ENCODE data around the gene ZC3H7A.
"Not testable (repeated sequence)": the region's sequence is repeated elsewhere in the genome, so short reads cannot be mapped to it uniquely, and the experiment has no call there.

The ZC3H7A gene

GRCh38 chr16:11825520-11826165, 28.6 kb upstream of the ZC3H7A start:
- not testable (repeated sequence) for DNase-seq (ENCODE audit: low read depth, low spot score); H3K9me3 ChIP-seq (ENCODE audit: control insufficient read depth, insufficient read depth, low read length); H3K4me1 ChIP-seq (ENCODE audit: control insufficient read depth, insufficient read depth, low read length); H3K27ac ChIP-seq (ENCODE audit: low read length); H3K36me3 ChIP-seq (ENCODE audit: control insufficient read depth, insufficient read depth, low read length); H3K4me3 ChIP-seq (ENCODE audit: low read length); H3K27me3 ChIP-seq (ENCODE audit: control insufficient read depth, insufficient read depth, low read length)
- WGBS (ENCODE audit: insufficient coverage, insufficient read length), result no CpG with 5 or more reads among the region's 13 CpGs

GRCh38 chr16:11824362-11824761, 27.3 kb upstream of the ZC3H7A start:
- no peak overlapping the region for H3K4me3 ChIP-seq (ENCODE audit: low read length)
- WGBS (ENCODE audit: insufficient coverage, insufficient read length), result no CpG with 5 or more reads among the region's 5 CpGs
- no peak for DNase-seq (ENCODE audit: low read depth, low spot score)
- H3K36me3 ChIP-seq (ENCODE audit: control insufficient read depth, insufficient read depth, low read length), result no peaks in the 10 kb centered on the region
- no peaks in the 10 kb centered on the region for H3K4me1 ChIP-seq (ENCODE audit: control insufficient read depth, insufficient read depth, low read length)
- no peaks in the 10 kb centered on the region for H3K9me3 ChIP-seq (ENCODE audit: control insufficient read depth, insufficient read depth, low read length)
- no peak overlapping the region for H3K27ac ChIP-seq (ENCODE audit: low read length)
- H3K27me3 ChIP-seq (ENCODE audit: control insufficient read depth, insufficient read depth, low read length), result no peaks in the 10 kb centered on the region

DNA sequence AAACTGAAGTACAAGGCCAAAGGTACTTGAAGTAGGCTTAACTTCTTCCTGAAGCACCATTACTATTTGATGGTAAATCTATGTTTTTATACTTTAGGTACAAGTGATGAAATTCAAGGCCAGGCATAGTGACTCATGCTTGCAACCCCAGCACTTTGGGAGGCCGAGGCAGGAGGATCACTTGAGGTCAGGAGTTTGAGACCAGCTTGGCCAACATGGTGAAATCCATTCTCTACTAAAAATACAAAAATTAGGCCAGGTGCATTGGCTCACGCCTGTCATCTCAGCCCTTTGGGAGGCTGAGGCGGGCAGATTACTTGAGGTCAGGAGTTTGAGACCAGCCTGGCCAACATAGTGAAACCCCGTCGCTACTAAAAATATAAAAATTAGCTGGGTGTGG, 26.6 kb upstream of the ZC3H7A start:
- H3K27me3 ChIP-seq (ENCODE audit: control insufficient read depth, insufficient read depth, low read length); H3K4me1 ChIP-seq (ENCODE audit: control insufficient read depth, insufficient read depth, low read length); H3K4me3 ChIP-seq (ENCODE audit: low read length); H3K36me3 ChIP-seq (ENCODE audit: control insufficient read depth, insufficient read depth, low read length); H3K27ac ChIP-seq (ENCODE audit: low read length); DNase-seq (ENCODE audit: low read depth, low spot score); H3K9me3 ChIP-seq (ENCODE audit: control insufficient read depth, insufficient read depth, low read length): not testable (repeated sequence)
- no CpG with 5 or more reads among the region's 5 CpGs for WGBS (ENCODE audit: insufficient coverage, insufficient read length)

DNA sequence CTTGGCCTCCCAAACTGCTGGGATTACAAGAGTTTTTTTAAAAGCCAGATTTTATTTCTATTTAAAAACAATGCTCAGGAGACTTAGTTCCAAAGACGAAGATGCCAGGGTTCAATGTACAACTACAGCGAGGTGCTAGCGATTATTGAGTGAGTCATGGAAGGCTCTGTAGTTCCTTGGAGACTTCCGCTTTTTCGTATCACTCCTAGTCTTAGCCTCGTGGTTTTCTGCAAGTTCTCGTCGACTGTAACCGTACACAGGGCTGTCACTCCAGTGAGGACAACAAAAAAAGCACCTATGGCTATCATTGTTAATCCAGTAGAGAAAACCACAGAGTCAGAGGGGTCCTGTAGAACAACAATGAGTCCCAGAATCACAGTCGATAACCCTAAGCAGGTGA, 22.7 kb upstream of the ZC3H7A start:
- no peak for DNase-seq (ENCODE audit: low read depth, low spot score)
- Histone ChIP-seq H3K36me3 (ENCODE audit: control insufficient read depth, insufficient read depth, low read length) (no peaks in the 10 kb centered on the region), H3K9me3 (ENCODE audit: control insufficient read depth, insufficient read depth, low read length) (no peaks in the 10 kb centered on the region), H3K27me3 (ENCODE audit: control insufficient read depth, insufficient read depth, low read length) (no peaks in the 10 kb centered on the region), H3K4me1 (ENCODE audit: control insufficient read depth, insufficient read depth, low read length) (no peaks in the 10 kb centered on the region), H3K4me3 (ENCODE audit: low read length) (no peak overlapping the region), H3K27ac (ENCODE audit: low read length) (no peak overlapping the region)
- WGBS (ENCODE audit: insufficient coverage, insufficient read length), result no CpG with 5 or more reads among the region's 10 CpGs

GRCh38 chr16:11818970-11819369, 21.9 kb upstream of the ZC3H7A start:
- not testable (repeated sequence) for H3K27me3 ChIP-seq (ENCODE audit: control insufficient read depth, insufficient read depth, low read length); H3K4me3 ChIP-seq (ENCODE audit: low read length); H3K36me3 ChIP-seq (ENCODE audit: control insufficient read depth, insufficient read depth, low read length); DNase-seq (ENCODE audit: low read depth, low spot score); H3K9me3 ChIP-seq (ENCODE audit: control insufficient read depth, insufficient read depth, low read length); H3K4me1 ChIP-seq (ENCODE audit: control insufficient read depth, insufficient read depth, low read length); H3K27ac ChIP-seq (ENCODE audit: low read length)
- WGBS (ENCODE audit: insufficient coverage, insufficient read length), result no CpG with 5 or more reads among the region's 13 CpGs

GRCh38 chr16:11816123-11816522, 19.1 kb upstream of the ZC3H7A start:
- Histone ChIP-seq H3K4me3 (ENCODE audit: low read length) (no peak overlapping the region), H3K4me1 (ENCODE audit: control insufficient read depth, insufficient read depth, low read length) (no peaks in the 10 kb centered on the region), H3K27me3 (ENCODE audit: control insufficient read depth, insufficient read depth, low read length) (no peaks in the 10 kb centered on the region), H3K27ac (ENCODE audit: low read length) (no peak overlapping the region), H3K9me3 (ENCODE audit: control insufficient read depth, insufficient read depth, low read length) (no peaks in the 10 kb centered on the region), H3K36me3 (ENCODE audit: control insufficient read depth, insufficient read depth, low read length) (no peaks in the 10 kb centered on the region)
- no CpG with 5 or more reads among the region's 5 CpGs for WGBS (ENCODE audit: insufficient coverage, insufficient read length)
- no peak for DNase-seq (ENCODE audit: low read depth, low spot score)

GRCh38 chr16:11814800-11815199, 17.7 kb upstream of the ZC3H7A start:
- H3K27ac ChIP-seq (ENCODE audit: low read length); H3K36me3 ChIP-seq (ENCODE audit: control insufficient read depth, insufficient read depth, low read length); H3K9me3 ChIP-seq (ENCODE audit: control insufficient read depth, insufficient read depth, low read length); H3K4me1 ChIP-seq (ENCODE audit: control insufficient read depth, insufficient read depth, low read length); H3K27me3 ChIP-seq (ENCODE audit: control insufficient read depth, insufficient read depth, low read length); H3K4me3 ChIP-seq (ENCODE audit: low read length); DNase-seq (ENCODE audit: low read depth, low spot score): not testable (repeated sequence)
- no CpG with 5 or more reads among the region's 4 CpGs for WGBS (ENCODE audit: insufficient coverage, insufficient read length)

DNA sequence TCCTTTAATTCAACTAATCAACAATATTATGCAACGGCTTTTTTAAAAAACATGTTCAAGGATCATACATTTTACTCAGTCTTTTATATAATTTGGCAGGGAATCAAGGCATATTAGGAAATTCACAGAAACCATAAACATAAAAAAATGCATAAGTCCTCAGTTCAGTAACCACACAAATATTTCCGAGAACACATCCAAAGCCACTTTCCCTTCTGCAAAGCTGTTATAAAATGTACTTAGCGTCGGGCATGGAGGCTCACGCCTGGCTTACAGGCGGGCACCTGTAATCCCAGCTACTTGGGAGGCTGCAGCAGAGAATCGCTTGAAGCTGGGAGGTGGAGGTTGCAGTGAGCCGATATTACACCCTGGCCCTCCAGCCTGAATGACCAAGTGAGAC, 9.7 kb upstream of the ZC3H7A start:
- no peak overlapping the region for H3K27ac ChIP-seq (ENCODE audit: low read length)
- no CpG with 5 or more reads among the region's 8 CpGs for WGBS (ENCODE audit: insufficient coverage, insufficient read length)

GRCh38 chr16:11805556-11805955, 8.5 kb upstream of the ZC3H7A start:
- Histone ChIP-seq H3K27ac (ENCODE audit: low read length) (no peak overlapping the region), H3K4me1 (ENCODE audit: control insufficient read depth, insufficient read depth, low read length) (no peaks in the 10 kb centered on the region), H3K9me3 (ENCODE audit: control insufficient read depth, insufficient read depth, low read length) (no peaks in the 10 kb centered on the region), H3K36me3 (ENCODE audit: control insufficient read depth, insufficient read depth, low read length) (no peaks in the 10 kb centered on the region), H3K27me3 (ENCODE audit: control insufficient read depth, insufficient read depth, low read length) (no peaks in the 10 kb centered on the region), H3K4me3 (ENCODE audit: low read length) (no peak overlapping the region)
- no peak for DNase-seq (ENCODE audit: low read depth, low spot score)
- WGBS (ENCODE audit: insufficient coverage, insufficient read length), result no CpG with 5 or more reads among the region's 3 CpGs

More for the DNA sequence above, 9.7 kb upstream of the ZC3H7A start:
- Histone ChIP-seq H3K4me3 (ENCODE audit: low read length) (no peak overlapping the region), H3K9me3 (ENCODE audit: control insufficient read depth, insufficient read depth, low read length) (no peaks in the 10 kb centered on the region), H3K27me3 (ENCODE audit: control insufficient read depth, insufficient read depth, low read length) (no peaks in the 10 kb centered on the region), H3K4me1 (ENCODE audit: control insufficient read depth, insufficient read depth, low read length) (no peaks in the 10 kb centered on the region), H3K36me3 (ENCODE audit: control insufficient read depth, insufficient read depth, low read length) (no peaks in the 10 kb centered on the region)
- no peak for DNase-seq (ENCODE audit: low read depth, low spot score)

- H3K9me3 ChIP-seq (ENCODE audit: control insufficient read depth, insufficient read depth, low read length), result no peaks in the 10 kb centered on the region
- no peaks in the 10 kb centered on the region for H3K36me3 ChIP-seq (ENCODE audit: control insufficient read depth, insufficient read depth, low read length)
- WGBS (ENCODE audit: insufficient coverage, insufficient read length), result no CpG with 5 or more reads among the region's 3 CpGs
- no peak for DNase-seq (ENCODE audit: low read depth, low spot score)
- no peak overlapping the region for H3K4me3 ChIP-seq (ENCODE audit: low read length)
- H3K27ac ChIP-seq (ENCODE audit: low read length), result no peak overlapping the region
- no peaks in the 10 kb centered on the region for H3K27me3 ChIP-seq (ENCODE audit: control insufficient read depth, insufficient read depth, low read length)
- no peaks in the 10 kb centered on the region for H3K4me1 ChIP-seq (ENCODE audit: control insufficient read depth, insufficient read depth, low read length)
Observed at GRCh38 chr16:11801481-11802021, 4.5 kb upstream of the ZC3H7A start.

DNA sequence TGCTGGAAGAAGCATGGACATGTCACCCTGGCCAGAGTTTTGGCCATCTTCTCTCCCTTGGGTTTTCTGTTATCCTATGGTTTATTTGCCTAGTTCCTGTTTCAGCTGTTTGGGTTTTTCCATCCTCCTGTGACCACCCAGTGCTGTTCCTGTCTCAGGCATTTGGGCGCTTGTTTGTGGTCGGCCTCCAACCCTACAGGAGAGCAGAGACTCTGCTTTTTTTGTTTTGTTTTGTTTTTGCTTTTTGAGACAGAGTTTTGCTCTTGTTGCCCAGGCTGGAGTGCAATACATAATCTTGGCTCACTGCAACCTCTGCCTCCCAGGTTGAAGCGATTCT, 3.3 kb upstream of the ZC3H7A start:
- Histone ChIP-seq H3K4me3 (ENCODE audit: low read length) (no peak overlapping the region), H3K4me1 (ENCODE audit: control insufficient read depth, insufficient read depth, low read length) (no peaks in the 10 kb centered on the region), H3K9me3 (ENCODE audit: control insufficient read depth, insufficient read depth, low read length) (no peaks in the 10 kb centered on the region), H3K27ac (ENCODE audit: low read length) (no peak overlapping the region), H3K36me3 (ENCODE audit: control insufficient read depth, insufficient read depth, low read length) (no peaks in the 10 kb centered on the region), H3K27me3 (ENCODE audit: control insufficient read depth, insufficient read depth, low read length) (no peaks in the 10 kb centered on the region)
- DNase-seq (ENCODE audit: low read depth, low spot score), result no peak
- WGBS (ENCODE audit: insufficient coverage, insufficient read length), result no CpG with 5 or more reads among the region's 3 CpGs
